Posterior cingulate gyrus (tissue), 11 donors: ENCODE measurements around the gene SRSF2.

ENCODE experiments used
- DNase-seq, 10 donors: peaks; one replicate each; pipeline versions ENCODE4 v3.0.0 to v3.0.0-alpha.2; 2020 to 2021; ENCODE audit warnings: mixed read lengths in 3 of 10
- intact Hi-C: fragments of 100-400 bp; cut with DNase I; formaldehyde crosslinking; loops from one replicate; pipeline ENCODE4 v1.15.1; 2023

Gene SRSF2

DNA sequence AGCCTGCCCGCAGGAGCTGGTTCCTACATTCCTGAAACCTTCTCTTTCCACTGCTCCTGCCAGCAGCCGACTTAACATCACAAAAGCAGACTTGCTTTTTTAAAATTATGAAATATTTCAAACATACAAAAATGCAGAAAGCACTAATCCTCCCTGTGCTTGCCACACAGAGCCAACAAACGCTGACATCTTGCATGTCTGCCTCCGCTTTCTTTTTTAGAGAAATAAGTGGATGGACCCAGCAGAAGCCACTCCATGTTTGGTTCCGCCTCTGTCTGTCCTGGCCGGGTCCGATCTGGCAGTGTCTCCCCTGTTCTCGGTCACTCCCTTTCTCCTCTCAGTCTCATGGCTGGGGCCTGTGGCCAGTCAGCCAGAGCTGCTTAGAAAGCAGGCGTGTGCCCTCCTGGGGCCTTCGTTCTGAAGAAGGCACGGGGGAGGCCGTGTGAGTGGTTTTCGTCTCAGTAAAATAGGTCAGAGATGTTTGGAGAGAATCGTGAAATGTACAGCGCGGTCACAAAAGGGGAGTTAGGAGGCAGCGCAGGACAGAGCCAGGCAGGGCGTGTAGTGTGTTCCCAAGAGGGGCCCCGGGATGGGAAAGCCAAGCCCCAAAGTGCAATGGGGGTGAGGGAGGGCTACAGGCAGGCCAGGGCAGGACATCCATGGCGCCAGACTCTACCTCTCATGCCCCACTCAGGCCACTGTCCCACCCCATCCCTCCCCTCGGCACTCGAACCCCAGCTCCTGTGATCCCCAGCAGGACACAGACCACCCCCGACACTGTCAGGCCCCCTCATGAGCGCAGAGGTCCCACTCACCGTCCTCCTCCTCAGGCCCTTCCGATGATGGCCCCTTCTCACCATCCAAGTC lies 49.6 kb downstream of the SRSF2 start:
- peak in 1 of 10 donors; percentile 68 for DNase-seq
- intact Hi-C loops, result no loop called here

DNA sequence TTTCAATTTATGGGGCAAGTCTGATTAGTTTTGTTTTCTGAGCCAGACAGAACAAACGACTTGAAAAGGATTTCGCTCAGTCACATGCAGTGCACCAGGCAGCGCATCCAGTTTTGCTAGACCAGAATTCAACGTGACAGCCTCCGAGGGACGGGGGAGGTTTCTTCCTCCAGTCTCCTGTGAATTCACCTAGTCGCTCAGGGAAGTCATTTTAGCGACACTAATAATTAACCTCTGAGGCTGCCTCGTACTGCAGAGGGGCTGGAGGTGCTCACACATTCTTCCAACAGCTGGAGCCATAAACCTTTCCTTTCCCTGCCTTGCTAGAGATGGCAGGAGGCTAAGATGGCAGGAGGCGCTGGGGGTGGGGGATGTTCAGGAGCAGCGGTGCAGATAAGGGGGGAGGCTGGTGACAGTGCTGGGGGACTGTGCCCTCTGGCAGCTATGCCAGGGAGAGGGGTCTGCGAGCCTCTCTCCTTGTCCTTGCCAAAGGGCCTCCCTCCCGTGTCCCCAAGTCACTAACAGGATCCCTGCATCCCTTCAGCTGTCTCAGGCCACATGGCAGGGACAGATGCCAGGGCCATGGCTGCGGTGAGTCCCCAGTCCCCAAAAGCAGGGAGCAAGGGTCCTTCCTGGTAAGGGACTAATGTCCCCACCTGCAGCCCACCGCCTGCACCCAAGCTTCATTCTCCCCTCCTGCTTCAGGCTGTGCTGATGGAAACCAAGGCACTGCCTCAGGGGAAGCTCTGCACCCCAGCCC lies 50.4 kb downstream of the SRSF2 start:
- intact Hi-C loops, result no loop called here

DNA sequence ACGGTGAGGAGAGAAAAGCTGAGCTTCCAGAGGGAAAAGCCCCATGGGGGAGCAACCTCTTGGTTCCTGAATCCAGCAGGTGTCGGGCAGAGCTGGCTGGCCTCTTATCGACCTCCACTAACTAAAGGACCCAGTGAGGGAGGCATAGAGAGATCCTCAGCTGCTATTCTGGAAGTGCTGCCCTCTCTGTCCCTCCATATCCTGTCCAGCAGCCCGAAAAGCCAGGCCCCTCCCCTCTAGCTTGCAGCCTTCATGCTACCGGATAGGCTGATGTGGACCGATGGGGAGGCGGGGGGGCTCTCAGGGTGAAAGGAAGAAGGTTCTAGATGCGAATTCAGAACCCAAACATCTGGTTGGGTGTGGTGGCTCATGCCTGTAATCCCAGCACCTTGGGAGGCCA lies 51.3 kb downstream of the SRSF2 start:
- DNase-seq, result peak in 1 of 10 donors; percentile 41
- intact Hi-C loops, result no loop called here

More for the DNA sequence above, 50.4 kb downstream of the SRSF2 start:
- DNase-seq, result peak in 1 of 10 donors; percentile 71

DNA sequence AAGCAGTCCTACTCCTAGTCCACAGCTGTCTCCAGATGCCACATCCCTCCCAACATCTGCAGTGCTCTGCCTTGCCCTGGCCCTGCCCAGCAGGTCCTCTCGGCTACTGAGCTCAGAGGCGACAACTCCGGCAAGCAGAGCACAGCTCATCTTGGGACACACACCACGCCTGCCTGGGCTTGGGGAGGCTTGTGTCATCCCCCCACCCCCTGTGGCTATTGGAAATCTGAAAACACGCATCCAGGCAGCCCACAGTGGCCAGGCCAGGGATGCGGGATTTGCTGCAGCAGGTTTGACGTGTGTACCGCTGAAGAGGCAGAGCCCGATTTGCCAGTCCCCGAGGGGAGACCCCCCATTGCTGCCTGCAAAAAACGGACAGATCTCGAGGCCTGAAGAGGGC lies 51.8 kb downstream of the SRSF2 start:
- intact Hi-C loops, result no loop called here

DNA sequence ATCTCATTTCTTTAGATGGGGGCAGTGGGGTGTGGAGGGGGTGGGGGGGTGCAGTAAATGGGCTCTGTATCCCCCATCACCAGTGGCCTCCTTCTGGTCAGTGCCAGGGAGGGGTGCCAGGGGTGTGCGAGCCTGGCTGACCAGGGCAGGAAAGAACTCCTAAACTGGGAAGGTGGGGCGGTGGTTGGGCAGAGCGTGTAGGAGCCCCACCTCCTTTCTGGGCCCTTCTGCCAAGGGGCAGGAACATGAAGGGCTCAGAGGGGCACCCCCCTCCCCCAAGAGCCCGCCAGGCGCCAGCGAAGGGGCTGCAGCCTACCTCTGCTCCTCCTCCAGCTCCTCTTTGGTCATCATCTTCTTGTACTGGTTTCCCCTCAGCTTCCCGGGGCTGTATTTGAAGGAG lies 52.4 kb downstream of the SRSF2 start:
- DNase-seq, result peak in 2 of 10 donors; percentile 14 to 19
- intact Hi-C loops, result no loop called here

More for the DNA sequence above, 51.8 kb downstream of the SRSF2 start:
- peak in 1 of 10 donors; percentile 37 for DNase-seq
